Left colon (tissue), 2 donors: Measurements from ENCODE around the gene RDH5. TPM values are rescaled to one million over a fixed set of nuclear protein-coding genes. Genes with fewer than 3 reads are reported as not detected.

ENCODE experiments used
- ATAC-seq: fragments of 200-7000 bp; cut with Tn5 transposase; one replicate; pipeline ENCODE4 v1.9.1; 2020; ENCODE audit warnings: mild to moderate bottlenecking, moderate library complexity
- DNase-seq, 2 donors: peaks; one replicate each; pipeline ENCODE4 v3.0.0-alpha.2; 2020
- intact Hi-C, 2 donors: fragments of 100-400 bp; cut with DNase I in 1 of 2; cut with micrococcal nuclease in 1 of 2; formaldehyde crosslinking; loops; one replicate each; pipeline versions ENCODE4 v1.11.2 to v1.14.0; 2022; cut with DNase I, micrococcal nuclease
- total RNA-seq, 2 donors: library from RNA; stranded (reverse); fragmentation: NEBNext Ultra II Directional; extraction: Animal tissue kit (Norgen Biotek cat#: 25700); gene quantifications; one replicate each; pipeline ENCODE4 v1.2.1, GENCODE V29; 2021
- donor health status: DM: no; HTN: no; CAD: no.
- donor health status: DM: yes; HTN: yes; CAD: no.

Gene RDH5
- total RNA-seq, 2 donors from 2014 or later: 34.2 to 37.7 TPM

DNA sequence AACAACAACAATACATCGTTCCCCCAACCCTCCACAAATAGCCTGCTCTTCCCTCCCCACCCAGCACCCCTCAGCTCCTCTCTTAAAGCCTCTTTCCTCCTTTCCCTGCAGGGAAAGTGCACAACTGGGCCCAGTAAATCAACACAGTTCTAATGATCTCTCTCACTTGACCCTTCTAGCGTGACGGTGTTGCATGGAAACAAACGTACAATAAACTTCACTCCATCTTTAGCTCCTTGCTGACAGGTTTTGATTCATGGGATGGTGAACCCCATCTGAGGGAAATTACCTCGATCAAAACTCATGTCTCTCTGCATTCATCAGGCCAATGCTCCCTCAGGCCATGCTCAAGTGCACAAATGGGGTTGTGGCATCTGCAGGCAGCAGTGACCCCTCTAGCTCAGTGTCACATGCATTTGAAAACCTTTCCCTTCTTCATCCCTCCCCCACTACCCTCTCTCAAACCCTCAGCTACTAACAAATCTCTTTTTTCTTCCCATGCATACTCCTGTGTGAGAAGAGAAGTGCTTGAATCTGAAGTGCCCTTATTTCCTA, 45.6 kb downstream of the RDH5 start:
- DNase-seq (no peak), ATAC-seq (no peak)
- intact Hi-C loops: no loop called here

- ATAC-seq: no peak
- intact Hi-C loops: no loop called here
- no peak for DNase-seq
Measured at GRCh38 chr12:55767156-55767555, 47.0 kb downstream of the RDH5 start.

DNA sequence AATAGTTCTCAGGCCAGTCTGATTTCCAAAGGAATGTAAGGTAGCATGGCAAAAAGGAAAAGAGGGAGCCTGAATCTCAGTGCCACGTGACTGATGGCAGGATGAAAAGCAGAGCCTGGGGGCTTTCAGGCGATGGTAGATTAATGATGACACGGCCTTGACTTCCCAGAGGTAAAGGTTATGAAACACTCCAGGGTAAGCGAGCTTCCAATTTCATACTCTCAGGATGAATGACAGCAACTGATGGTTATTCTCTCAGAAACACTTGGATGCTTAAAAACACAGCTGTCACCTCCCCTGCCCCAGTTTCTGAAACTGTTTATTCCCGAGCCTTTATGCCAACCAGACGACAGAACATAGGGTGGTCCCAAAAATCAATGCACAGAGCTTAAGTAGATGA, 51.5 kb downstream of the RDH5 start:
- ATAC-seq: no peak
- intact Hi-C loops: no loop called here
- no peak for DNase-seq

Other genes with a start within 250 kb of the RDH5 start
- not detected for gene OR6C68, start 228.0 kb upstream of the RDH5 start, total RNA-seq
- not detected for gene OR6C4, start 170.8 kb upstream of the RDH5 start, total RNA-seq
- not detected for gene OR2AP1, start 147.9 kb upstream of the RDH5 start, total RNA-seq
- gene OR10P1, start 83.5 kb upstream of the RDH5 start, total RNA-seq: not detected
- 10 to 100 TPM; 10.2 to 56.5 TPM for gene ITGA7, start 12.5 kb upstream of the RDH5 start, total RNA-seq
- 100 to 1,000 TPM; 266 to 300 TPM for gene BLOC1S1, start 4.3 kb upstream of the RDH5 start, total RNA-seq
- gene CD63, start 8.6 kb downstream of the RDH5 start, total RNA-seq: 1,000 to 10,000 TPM; 1,137 to 1,252 TPM
- gene GDF11, start 22.7 kb downstream of the RDH5 start, total RNA-seq: 1 to 10 TPM; 1.5 to 2.7 TPM
- 10 to 100 TPM; 42.7 to 43.7 TPM for gene SARNP, start 97.3 kb downstream of the RDH5 start, total RNA-seq
- 10 to 100 TPM; 64.5 to 82.9 TPM for gene ORMDL2, start 97.6 kb downstream of the RDH5 start, total RNA-seq
- gene DNAJC14, start 109.2 kb downstream of the RDH5 start, total RNA-seq: 10 to 100 TPM; 27.8 to 32.5 TPM
- 1 to 10 TPM; 2.8 to 6.4 TPM for gene MMP19, start 122.5 kb downstream of the RDH5 start, total RNA-seq
- 10 to 100 TPM; 41.7 to 45.0 TPM for gene PYM1, start 207.5 kb downstream of the RDH5 start, total RNA-seq
- 100 to 1,000 TPM; 108 to 114 TPM for gene DGKA, start 210.8 kb downstream of the RDH5 start, total RNA-seq
- gene PMEL, start 245.6 kb downstream of the RDH5 start, total RNA-seq: 1 to 10 TPM; 2.0 to 5.0 TPM
- 10 to 100 TPM; 10.4 to 19.7 TPM for gene CDK2, start 246.4 kb downstream of the RDH5 start, total RNA-seq